Lung (tissue), 12 donors: ENCODE data around the gene TEX2. TPM values are rescaled to one million over a fixed set of nuclear protein-coding genes. Genes with fewer than 3 reads are reported as not detected.

Experiments
- ATAC-seq: fragments of 200-7000 bp; cut with Tn5 transposase; one replicate; pipeline ENCODE4 v1.9.1; 2020; ENCODE audit warnings: moderate number of reproducible peaks; ENCODE audit not compliant: insufficient read depth, low FRiP score
- DNase-seq, 3 donors: peaks; one replicate each; pipeline ENCODE4 v3.0.0-alpha.2; 2013 to 2017
- H3K27ac ChIP-seq, 2 donors: one replicate each; pipeline ENCODE4 v1.5.1; 2013; ENCODE audit warnings: mild to moderate bottlenecking in 2 of 2, moderate library complexity in 2 of 2, control low read depth in 1 of 2, inconsistent platforms in 1 of 2, low read depth in 1 of 2, low read length in 1 of 2
- H3K27me3 ChIP-seq, 3 donors: one replicate each; pipeline ENCODE4 v1.5.1; 2013; ENCODE audit warnings: low read length in 2 of 3; ENCODE audit not compliant: control insufficient read depth in 3 of 3, insufficient read depth in 3 of 3
- H3K36me3 ChIP-seq, 4 donors: one replicate each; pipeline ENCODE4 v1.5.1; 2013; ENCODE audit warnings: low read length in 4 of 4, mild to moderate bottlenecking in 1 of 4, moderate library complexity in 1 of 4; ENCODE audit not compliant: control insufficient read depth in 4 of 4, insufficient read depth in 4 of 4
- H3K4me1 ChIP-seq, 5 donors: one replicate each; pipeline ENCODE4 v1.5.1; 2013; ENCODE audit warnings: low read length in 5 of 5, mild to moderate bottlenecking in 2 of 5, moderate library complexity in 1 of 5; ENCODE audit not compliant: control insufficient read depth in 5 of 5, insufficient read depth in 5 of 5
- H3K4me3 ChIP-seq: one replicate; pipeline ENCODE4 v1.5.1; 2013; ENCODE audit warnings: mild to moderate bottlenecking, control low read depth, moderate library complexity
- H3K9ac ChIP-seq, 2 donors: one replicate each; pipeline ENCODE4 v1.5.1; 2013; ENCODE audit warnings: low read length in 2 of 2, control low read depth in 1 of 2; ENCODE audit not compliant: insufficient read depth in 1 of 2
- H3K9me3 ChIP-seq, 4 donors: one replicate each; pipeline ENCODE4 v1.5.1; 2013; ENCODE audit warnings: low read length in 3 of 4, mild to moderate bottlenecking in 1 of 4, moderate library complexity in 1 of 4; ENCODE audit not compliant: control insufficient read depth in 4 of 4, insufficient read depth in 3 of 4
- CTCF ChIP-seq: IDR thresholded peaks from 2 replicates; pipeline ENCODE4 v1.5.1; 2012; ENCODE audit warnings: mild to moderate bottlenecking; ENCODE audit errors: control extremely low read depth, extremely low read depth
- WGBS, 2 donors: extraction: QIAGEN DNeasy Blood & Tissue Kit; methylation state at CpG; one replicate each; pipeline ENCODE4 v1.1.7; 2013; 5-methylcytosine and 5-hydroxymethylcytosine counted together
- polyA plus RNA-seq, 2 donors: library from polyadenylated mRNA; stranded (reverse); fragments of 200-250 nt; gene quantifications; one replicate each; pipeline ENCODE4 v1.2.1, GENCODE V29; 2013
- total RNA-seq, 2 donors: library from RNA; depleted of rRNA in 1 of 2; stranded (reverse); fragments of >200 nt in 1 of 2; gene quantifications; one replicate each; pipeline ENCODE4 v1.2.1, GENCODE V29; 2014 to 2021
- donor health status: control.
- donor health status: control.
- donor health status: Bipolar disorder and iron deficiency.
- donor health status: healthy.
- donor health status: DM: yes; HTN: yes; CAD: no.

Gene TEX2
- total and polyA plus RNA-seq, 4 donors = 10.0 to 42.8 (median 28.8) TPM

GRCh38 chr17:64152428-64153125, 110.5 kb downstream of the TEX2 start:
- no peak for TF ChIP-seq CTCF
- DNase-seq = peak in 1 of 3 donors; percentile 63
- Histone ChIP-seq H3K27ac (peak overlapping the region; percentile 51 to 72), H3K4me1 (peaks cover 26 to 60% (median 38%) of the 10 kb centered on the region in 5 donors), H3K9me3 (no peaks in the 10 kb centered on the region), H3K9ac (no peak overlapping the region), H3K27me3 (no peaks in the 10 kb centered on the region), H3K36me3 (peaks cover 3 to 20% (median 5%) of the 10 kb centered on the region in 4 donors), H3K4me3 (no peak overlapping the region)
- ATAC-seq = no peak
- WGBS, 2 donors = 61 to 86% methylated on average over 7 of the region's 7 CpGs

- peaks cover 4 to 24% (median 6%) of the 10 kb centered on the region in 4 donors for H3K36me3 ChIP-seq
- ATAC-seq (no peak), DNase-seq (no peak)
- H3K27me3 ChIP-seq = no peaks in the 10 kb centered on the region
- TF ChIP-seq CTCF = no peak
- H3K9ac ChIP-seq = peak overlapping the region in 1 of 2 donors; percentile 40
- H3K27ac ChIP-seq = no peak overlapping the region
- no peaks in the 10 kb centered on the region for H3K9me3 ChIP-seq
- no peak overlapping the region for H3K4me3 ChIP-seq
- 97 to 100% methylated on average over 1 of the region's 1 CpG for WGBS, 2 donors
- H3K4me1 ChIP-seq = peaks cover 21 to 56% (median 37%) of the 10 kb centered on the region in 5 donors
Measured at GRCh38 chr17:64151016-64151368, 112.1 kb downstream of the TEX2 start.

- TF ChIP-seq CTCF = no peak
- WGBS, 2 donors = 60 to 69% methylated on average over 5 of the region's 5 CpGs
- no peaks in the 10 kb centered on the region for H3K27me3 ChIP-seq
- no peak overlapping the region for H3K4me3 ChIP-seq
- H3K4me1 ChIP-seq = peaks cover 16 to 50% (median 32%) of the 10 kb centered on the region in 5 donors
- DNase-seq = no peak
- no peaks in the 10 kb centered on the region for H3K9me3 ChIP-seq
- peak overlapping the region in 1 of 2 donors; percentile 40 for H3K9ac ChIP-seq
- H3K36me3 ChIP-seq = peaks cover 4 to 24% (median 7%) of the 10 kb centered on the region in 4 donors
- H3K27ac ChIP-seq = peak overlapping the region in 1 of 2 donors; percentile 15
- ATAC-seq = no peak
Measured at GRCh38 chr17:64150237-64151015, 112.6 kb downstream of the TEX2 start.
